HK-2 (cell line): ENCODE results near the gene IMP4.
A peak's percentile ranks its signal among the peaks of the same experiment; 100 is the strongest.

ENCODE experiments used
- DNase-seq: peaks from one replicate; pipeline ENCODE4 v3.0.0-alpha.2; 2018; ENCODE audit not compliant: unreplicated experiment

IMP4 gene

GRCh38 chr2:130376433-130377293 is 34.0 kb downstream of the IMP4 start:
- no peak for DNase-seq

DNA sequence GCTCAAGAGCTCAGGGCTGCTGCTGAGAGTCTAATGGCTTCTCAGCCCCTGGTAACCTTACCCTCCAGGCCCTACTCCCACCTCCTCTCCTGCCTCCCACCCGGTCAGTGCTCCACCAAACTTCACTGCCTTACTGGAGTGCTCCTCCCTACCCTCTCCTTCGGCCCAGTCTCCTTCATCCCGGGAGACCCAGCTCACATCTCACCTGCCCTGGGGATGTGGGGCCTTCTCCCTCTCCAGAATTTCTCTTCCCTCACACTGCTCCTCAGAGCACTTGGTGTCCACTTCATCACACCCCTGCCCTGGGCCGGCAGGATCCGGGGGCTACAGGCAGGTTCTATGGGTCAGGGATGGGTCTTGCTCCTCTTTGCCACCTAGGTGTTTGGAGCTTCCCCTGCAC is 34.8 kb downstream of the IMP4 start:
- no peak for DNase-seq

- no peak for DNase-seq
Observed at GRCh38 chr2:130378206-130378897, 35.7 kb downstream of the IMP4 start.

DNA sequence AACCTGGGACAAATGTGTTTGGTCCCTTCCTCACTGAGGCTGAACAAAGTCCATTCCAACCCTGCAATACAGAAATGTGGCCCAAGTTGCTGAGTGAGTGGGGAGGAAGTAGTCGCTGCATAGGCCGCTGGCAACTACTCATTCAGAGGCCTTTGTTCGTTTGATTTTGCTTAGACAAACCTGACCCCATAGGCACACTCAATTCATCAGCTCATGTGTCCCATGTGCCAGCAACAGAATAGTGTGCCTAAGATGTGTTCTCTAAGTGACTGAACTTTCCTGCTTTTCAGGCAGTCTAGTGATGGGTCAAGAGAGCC is 36.2 kb downstream of the IMP4 start:
- no peak for DNase-seq

GRCh38 chr2:130380096-130380934 is 37.6 kb downstream of the IMP4 start:
- DNase-seq, result no peak

- no peak for DNase-seq
Observed at GRCh38 chr2:130381145-130381544, 38.4 kb downstream of the IMP4 start.

GRCh38 chr2:130381619-130382018 is 38.9 kb downstream of the IMP4 start:
- DNase-seq, result no peak

GRCh38 chr2:130382313-130382917 is 39.7 kb downstream of the IMP4 start:
- no peak for DNase-seq

- no peak for DNase-seq
Observed at GRCh38 chr2:130385709-130386108, 43.0 kb downstream of the IMP4 start.

DNA sequence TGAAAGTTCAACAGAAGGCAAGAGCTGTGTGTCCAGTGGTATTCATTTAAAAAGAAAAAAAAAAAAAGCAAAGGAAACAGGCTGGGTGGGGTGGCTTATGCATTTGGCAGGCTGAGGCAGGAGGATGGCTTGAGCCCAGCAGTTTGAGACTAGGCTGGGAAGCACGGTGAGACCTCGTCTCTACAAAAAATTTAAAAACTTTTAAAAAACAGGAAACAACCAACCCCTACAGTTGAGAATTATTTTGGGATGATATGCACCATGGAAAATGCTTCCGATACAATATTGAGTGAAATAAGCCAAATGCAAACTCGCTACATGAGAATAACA is 44.3 kb downstream of the IMP4 start:
- DNase-seq, result no peak

- DNase-seq, result no peak
Observed at GRCh38 chr2:130387804-130388203, 45.1 kb downstream of the IMP4 start.

GRCh38 chr2:130388221-130388907 is 45.7 kb downstream of the IMP4 start:
- DNase-seq, result no peak

DNA sequence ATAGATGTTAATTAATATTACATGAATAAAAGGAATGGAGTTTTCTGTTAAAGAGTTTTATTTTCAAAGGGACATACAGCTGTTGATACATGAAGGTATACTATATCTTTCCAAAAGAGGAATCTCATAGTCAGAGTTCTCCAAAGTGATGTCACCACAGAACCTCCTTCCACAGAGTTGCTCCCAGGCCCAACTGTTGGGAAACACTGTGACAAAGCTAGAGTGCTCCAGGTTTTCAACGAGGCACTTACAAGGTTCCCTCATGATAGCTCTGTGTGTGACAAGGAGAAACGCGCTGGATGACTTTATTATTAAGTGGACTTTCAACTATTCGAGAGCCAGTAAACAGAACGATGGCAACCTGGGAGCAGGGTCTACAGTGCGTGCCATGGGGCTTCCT is 46.7 kb downstream of the IMP4 start:
- no peak for DNase-seq

GRCh38 chr2:130389783-130390182 is 47.1 kb downstream of the IMP4 start:
- DNase-seq, result no peak

DNA sequence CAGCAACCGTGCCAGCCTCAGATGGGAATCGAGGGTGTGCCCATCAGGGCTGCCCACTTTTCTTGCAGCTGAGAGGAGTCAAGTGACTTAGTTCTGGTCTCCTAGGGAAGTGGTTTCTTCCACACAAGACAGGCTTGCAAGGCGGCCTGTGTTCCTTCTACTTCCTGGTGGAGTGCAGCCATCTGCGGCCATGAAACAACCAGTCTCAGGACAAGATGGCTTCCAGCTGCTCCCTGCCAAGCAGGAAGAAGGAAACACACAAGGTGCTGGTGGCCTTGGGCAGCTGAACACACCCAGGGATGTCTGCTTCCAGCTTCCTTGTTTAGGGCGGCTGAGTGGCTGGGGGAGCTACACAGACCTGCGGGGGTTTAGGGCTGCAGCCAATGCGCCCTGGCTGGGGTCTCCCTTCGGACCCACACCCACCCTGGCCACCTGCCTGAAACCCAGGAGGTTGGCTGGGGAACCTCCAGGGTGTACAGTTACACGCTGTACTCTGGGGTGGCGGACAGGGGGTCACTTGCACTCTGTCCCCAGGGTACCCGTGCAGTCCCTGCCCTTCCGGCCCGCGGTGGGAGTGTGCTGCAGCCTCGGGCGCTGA is 47.9 kb downstream of the IMP4 start:
- DNase-seq, result no peak

DNA sequence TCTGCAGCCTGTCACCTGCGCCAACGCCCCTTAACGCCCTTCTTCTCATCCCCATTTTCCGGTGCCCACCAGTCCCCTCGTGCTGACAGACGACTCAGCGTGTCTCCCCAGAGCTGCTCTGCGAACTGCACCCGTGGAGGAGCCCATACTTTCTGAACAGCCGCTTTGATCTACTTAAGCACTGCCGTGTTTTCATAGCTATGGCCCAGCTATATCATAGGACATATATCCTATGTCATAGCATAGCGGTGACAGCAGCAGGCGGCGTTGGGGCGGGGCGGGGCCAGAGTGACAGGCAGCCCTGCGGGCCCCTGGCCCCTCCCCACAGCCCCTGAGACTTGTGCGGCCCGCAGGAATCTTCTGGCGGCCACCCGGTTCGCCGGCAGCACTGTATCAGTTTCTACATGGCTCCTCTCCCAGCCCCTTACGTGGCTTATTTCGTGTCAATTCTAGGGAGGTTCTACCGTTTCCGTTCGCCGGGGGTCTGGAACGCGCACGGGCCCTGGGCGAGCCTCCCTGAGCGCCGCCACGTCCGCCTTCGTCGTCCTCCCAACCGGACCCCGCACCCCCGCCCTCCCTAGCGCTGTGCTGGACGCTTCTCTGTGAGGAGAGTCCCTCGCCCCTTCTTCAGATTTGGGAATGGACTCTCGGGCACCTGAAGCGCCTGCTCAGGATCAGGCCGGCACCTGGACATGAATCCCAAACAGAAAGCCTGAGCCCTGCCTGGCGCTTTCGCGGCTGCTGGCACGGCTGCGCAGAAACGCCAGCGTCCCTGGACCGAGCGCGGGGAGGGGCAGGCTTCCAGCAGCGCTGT is 48.6 kb downstream of the IMP4 start:
- DNase-seq, result peak; percentile 75

DNA sequence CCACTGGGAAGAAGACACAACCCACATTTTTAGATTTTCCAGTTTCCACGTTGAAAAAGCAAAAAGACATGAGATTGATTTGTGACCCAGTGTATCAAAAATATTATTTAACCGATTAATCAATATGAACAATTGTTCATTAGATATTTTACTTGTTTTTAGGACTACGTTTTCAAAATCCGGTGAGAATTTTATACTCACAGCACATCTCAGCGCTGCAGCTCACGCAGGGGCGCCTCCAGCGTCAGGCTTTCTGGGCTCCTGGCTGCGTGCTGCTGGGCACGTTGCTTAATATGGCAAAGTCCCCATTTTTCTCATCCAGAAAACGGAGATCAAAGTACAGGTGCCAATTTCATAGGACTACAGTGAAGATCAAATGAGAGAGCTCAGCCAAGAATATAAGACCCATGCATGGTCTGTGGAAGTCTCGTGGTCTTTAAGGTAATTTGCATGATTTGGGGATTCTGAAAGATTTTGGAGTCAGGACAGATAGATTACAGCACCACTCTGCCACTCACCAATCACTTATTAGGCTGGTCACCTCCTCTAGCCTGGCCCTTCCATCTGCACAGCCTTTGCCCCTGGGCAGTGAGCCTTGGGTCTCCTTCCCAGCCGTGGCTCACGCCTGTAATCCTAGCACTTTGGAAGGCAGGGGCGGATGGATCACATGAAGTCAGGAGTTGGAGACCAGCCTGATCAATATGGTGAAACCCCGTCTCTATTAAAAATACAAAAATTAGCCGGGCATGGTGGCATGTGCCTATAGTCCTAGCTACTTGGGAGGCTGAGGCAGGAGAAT is 49.4 kb downstream of the IMP4 start:
- peak; percentile 53 for DNase-seq

DNA sequence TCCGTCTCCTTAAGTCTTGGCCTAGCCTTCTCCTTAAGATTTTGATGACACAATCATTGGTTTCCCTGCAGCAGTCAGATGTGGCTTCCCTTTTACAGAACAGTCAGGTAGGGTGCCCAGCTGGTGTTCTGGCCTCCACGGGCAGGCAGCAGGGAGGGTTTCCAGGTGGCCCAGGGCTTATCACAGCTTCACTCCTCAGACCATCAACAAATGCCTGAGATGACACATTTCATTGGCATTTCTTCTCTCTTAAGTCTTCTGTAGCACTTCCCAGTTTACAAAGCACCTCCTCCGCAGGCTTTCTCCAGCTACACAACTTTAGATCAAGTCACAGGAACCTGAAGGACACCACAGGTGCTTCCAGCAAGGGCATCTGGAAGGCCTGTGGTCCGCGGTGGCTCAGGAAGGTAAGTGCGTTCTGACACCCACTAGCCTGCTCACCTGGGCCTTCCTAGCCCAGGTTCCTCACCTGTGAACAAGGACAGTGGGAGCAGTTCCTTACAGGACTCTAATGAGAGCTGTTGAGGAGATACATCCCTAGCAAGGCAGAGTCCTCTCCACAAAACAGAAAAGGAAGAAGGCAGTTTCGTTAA is 50.7 kb downstream of the IMP4 start:
- no peak for DNase-seq
